Stomach (tissue), 9 donors: ENCODE measurements around the gene PP2D1. TPM values are rescaled to one million over a fixed set of nuclear protein-coding genes. Genes with fewer than 3 reads are reported as not detected.
"Not testable (repeated sequence)": the region's sequence is repeated elsewhere in the genome, so short reads cannot be mapped to it uniquely, and the experiment has no call there.

Source experiments
- DNase-seq, 2 donors: peaks; one replicate each; pipeline versions ENCODE4 v3.0.0 to v3.0.0-alpha.2; 2013 to 2019
- H3K27ac ChIP-seq, 5 donors: fragments of 200-600 bp in 4 of 5; sonication (generic) in 4 of 5; one replicate each; pipeline ENCODE4 v1.5.1; 2013 to 2019; ENCODE audit warnings: mild to moderate bottlenecking in 1 of 5, moderate library complexity in 1 of 5
- H3K27me3 ChIP-seq, 3 donors: fragments of 200-600 bp; sonication (generic); one replicate each; pipeline ENCODE4 v1.5.1; 2017 to 2019; ENCODE audit warnings: mixed run types in 1 of 3
- H3K36me3 ChIP-seq, 4 donors: fragments of 200-600 bp; sonication (generic); 1 replicate in 3 of 4; 2 replicates in 1 of 4; pipeline ENCODE4 v1.5.1; 2016 to 2019
- H3K4me1 ChIP-seq, 4 donors: fragments of 200-600 bp; sonication (generic); one replicate each; pipeline ENCODE4 v1.5.1; 2016 to 2019
- H3K4me3 ChIP-seq, 4 donors: fragments of 200-600 bp; sonication (generic) in 3 of 4; one replicate each; pipeline ENCODE4 v1.5.1; 2016 to 2019; ENCODE audit warnings: mild to moderate bottlenecking in 1 of 4
- H3K9me3 ChIP-seq, 4 donors: fragments of 200-600 bp; sonication (generic); one replicate each; pipeline ENCODE4 v1.5.1; 2016 to 2019
- EP300 ChIP-seq: sonication (generic); formaldehyde crosslinking; IDR thresholded peaks from one replicate; pipeline ENCODE4 v1.6.1; 2017; ENCODE audit warnings: antibody characterized with exemption
- POLR2A ChIP-seq, 4 donors: fragments of 450-650 bp; IDR thresholded peaks; one replicate each; pipeline ENCODE4 v1.6.1; 2016; ENCODE audit warnings: antibody characterized with exemption in 4 of 4, control low read depth in 2 of 4, mild to moderate bottlenecking in 1 of 4, moderate library complexity in 1 of 4
- POLR2AphosphoS5 ChIP-seq, 3 donors: sonication (generic); formaldehyde crosslinking; IDR thresholded peaks; one replicate each; pipeline ENCODE4 v1.6.1; 2016; ENCODE audit warnings: antibody characterized with exemption in 3 of 3
- WGBS, 5 donors: extraction: QIAGEN DNeasy Blood & Tissue Kit in 3 of 5; methylation state at CpG; one replicate each; pipeline versions ENCODE4 v1.1.5 to v1.1.7; 2013 to 2018; 5-methylcytosine and 5-hydroxymethylcytosine counted together
- intact Hi-C: fragments of 100-400 bp; cut with DNase I; formaldehyde crosslinking; loops from one replicate; pipeline ENCODE4 v1.15.1; 2023; ENCODE audit warnings: low total_unique reads
- polyA plus RNA-seq, 3 donors: library from polyadenylated mRNA; stranded (reverse); fragments of 200-250 nt; gene quantifications; one replicate each; pipeline ENCODE4 v1.2.3, GENCODE V29; 2013
- total RNA-seq, 5 donors: library from RNA; depleted of rRNA; stranded (reverse); fragments of >200 nt; gene quantifications; one replicate each; pipeline versions ENCODE4 v1.1.0 to v1.2.3, GENCODE V29; 2014 to 2016
- TF ChIP-seq, protein P1 (sequence below), 7 experiments: fragments of 450-650 bp in 4 of 7; fragments of 200-600 bp in 3 of 7; sonication (generic) in 3 of 7; IDR thresholded peaks; one replicate each; pipeline ENCODE4 v1.5.1; 2016 to 2019; ENCODE audit warnings: antibody characterized with exemption in 7 of 7, control low read depth in 2 of 7, mild to moderate bottlenecking in 1 of 7
- donor health status: healthy with polysubstance abuse.
- donor health status: Bipolar disorder and iron deficiency.
- donor health status: healthy.

Gene PP2D1
- total and polyA plus RNA-seq, 8 donors, result not detected

DNA sequence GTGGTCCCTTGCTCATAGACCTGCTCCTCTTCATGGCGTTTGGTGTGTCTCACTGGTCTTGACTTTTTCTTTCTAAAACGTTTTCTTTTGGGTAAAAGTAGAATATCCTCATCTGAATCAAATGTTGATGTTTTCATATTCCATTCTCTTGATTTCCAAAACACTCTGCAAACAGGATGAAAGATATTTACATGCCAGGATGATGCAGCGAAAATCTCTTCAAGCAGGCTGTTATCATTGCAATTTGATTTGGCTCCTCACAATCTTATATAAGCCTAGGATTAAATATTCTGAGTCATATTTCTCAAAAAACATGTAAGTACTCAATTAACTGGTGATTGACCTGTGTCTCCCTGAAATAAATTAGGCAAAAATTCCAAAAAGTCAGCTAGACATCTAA lies 10.1 kb downstream of the PP2D1 start:
- intact Hi-C loops, result no loop called here
- H3K27me3 ChIP-seq, result no peaks in the 10 kb centered on the region
- H3K9me3 ChIP-seq, result no peaks in the 10 kb centered on the region
- no peak overlapping the region for H3K27ac ChIP-seq
- 65 to 76% (median 71%) methylated on average over 3 of the region's 3 CpGs for WGBS, 5 donors
- H3K4me1 ChIP-seq, result no peaks in the 10 kb centered on the region
- no peaks in the 10 kb centered on the region for H3K36me3 ChIP-seq
- no peak for DNase-seq
- TF ChIP-seq, protein P1, sequence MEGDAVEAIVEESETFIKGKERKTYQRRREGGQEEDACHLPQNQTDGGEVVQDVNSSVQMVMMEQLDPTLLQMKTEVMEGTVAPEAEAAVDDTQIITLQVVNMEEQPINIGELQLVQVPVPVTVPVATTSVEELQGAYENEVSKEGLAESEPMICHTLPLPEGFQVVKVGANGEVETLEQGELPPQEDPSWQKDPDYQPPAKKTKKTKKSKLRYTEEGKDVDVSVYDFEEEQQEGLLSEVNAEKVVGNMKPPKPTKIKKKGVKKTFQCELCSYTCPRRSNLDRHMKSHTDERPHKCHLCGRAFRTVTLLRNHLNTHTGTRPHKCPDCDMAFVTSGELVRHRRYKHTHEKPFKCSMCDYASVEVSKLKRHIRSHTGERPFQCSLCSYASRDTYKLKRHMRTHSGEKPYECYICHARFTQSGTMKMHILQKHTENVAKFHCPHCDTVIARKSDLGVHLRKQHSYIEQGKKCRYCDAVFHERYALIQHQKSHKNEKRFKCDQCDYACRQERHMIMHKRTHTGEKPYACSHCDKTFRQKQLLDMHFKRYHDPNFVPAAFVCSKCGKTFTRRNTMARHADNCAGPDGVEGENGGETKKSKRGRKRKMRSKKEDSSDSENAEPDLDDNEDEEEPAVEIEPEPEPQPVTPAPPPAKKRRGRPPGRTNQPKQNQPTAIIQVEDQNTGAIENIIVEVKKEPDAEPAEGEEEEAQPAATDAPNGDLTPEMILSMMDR (IDR thresholded peaks at IDR 0.05), result no peak
- no peak for TF ChIP-seq POLR2AphosphoS5 (IDR thresholded peaks at IDR 0.05)
- no peak for TF ChIP-seq EP300
- no peak for TF ChIP-seq POLR2A (IDR thresholded peaks at IDR 0.05)
- H3K4me3 ChIP-seq, result no peak overlapping the region

DNA sequence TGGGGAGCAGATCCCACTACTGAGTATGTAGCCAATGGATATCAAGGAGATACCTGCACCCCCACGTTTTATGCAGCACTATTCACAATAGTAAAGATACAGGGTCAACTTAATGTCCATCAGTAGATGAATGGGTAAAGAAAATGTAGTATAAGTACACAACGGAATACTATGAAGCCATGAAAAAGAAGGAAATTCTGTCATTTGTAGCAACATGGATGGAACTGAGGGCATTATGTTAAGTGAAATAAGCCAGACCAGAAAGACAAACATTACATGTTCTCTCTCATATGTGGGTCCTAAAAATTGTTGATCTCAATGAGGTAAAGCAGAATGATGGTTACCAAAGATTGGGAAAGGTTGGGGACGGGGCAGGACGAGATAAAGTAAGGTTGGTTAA lies 14.6 kb downstream of the PP2D1 start:
- Histone ChIP-seq H3K27ac (no peak overlapping the region), H3K4me3 (no peak overlapping the region), H3K36me3 (no peaks in the 10 kb centered on the region), H3K27me3 (no peaks in the 10 kb centered on the region), H3K4me1 (no peaks in the 10 kb centered on the region), H3K9me3 (no peaks in the 10 kb centered on the region)
- no peak for TF ChIP-seq EP300
- TF ChIP-seq POLR2A (IDR thresholded peaks at IDR 0.05), result no peak
- no peak for TF ChIP-seq POLR2AphosphoS5 (IDR thresholded peaks at IDR 0.05)
- TF ChIP-seq, protein P1 (IDR thresholded peaks at IDR 0.05), result no peak
- no peak for DNase-seq
- 79 to 95% (median 89%) methylated on average over 4 of the region's 4 CpGs for whole genome bisulfite sequencing, 5 donors
- intact Hi-C loops, result no loop called here

DNA sequence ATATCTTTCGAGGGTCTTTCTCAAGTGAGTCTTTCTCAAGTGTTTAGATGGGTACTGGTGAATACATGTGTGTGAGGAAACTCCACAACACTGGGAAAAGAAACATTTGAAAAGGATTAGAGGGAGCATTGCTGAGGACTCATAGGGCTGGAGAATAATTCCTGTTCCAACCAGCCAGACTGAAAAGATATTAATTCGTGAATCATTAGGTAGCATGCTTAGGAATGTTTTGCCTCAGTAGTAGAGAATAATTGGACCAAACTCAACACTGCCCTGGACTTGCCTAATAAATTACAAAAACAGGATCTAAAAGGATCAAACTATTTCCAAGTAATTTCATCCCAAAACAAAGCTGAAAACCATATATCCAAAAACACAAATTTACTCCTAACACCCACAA lies 17.3 kb downstream of the PP2D1 start:
- no peaks in the 10 kb centered on the region for H3K36me3 ChIP-seq
- no peaks in the 10 kb centered on the region for H3K9me3 ChIP-seq
- no peak overlapping the region for H3K27ac ChIP-seq
- no peak overlapping the region for H3K4me3 ChIP-seq
- 81 to 93% (median 89%) methylated on average over 2 of the region's 2 CpGs for WGBS, 5 donors
- DNase-seq, result no peak
- H3K27me3 ChIP-seq, result no peaks in the 10 kb centered on the region
- intact Hi-C loops, result no loop called here
- TF ChIP-seq POLR2A (IDR thresholded peaks at IDR 0.05), result no peak
- H3K4me1 ChIP-seq, result no peaks in the 10 kb centered on the region

DNA sequence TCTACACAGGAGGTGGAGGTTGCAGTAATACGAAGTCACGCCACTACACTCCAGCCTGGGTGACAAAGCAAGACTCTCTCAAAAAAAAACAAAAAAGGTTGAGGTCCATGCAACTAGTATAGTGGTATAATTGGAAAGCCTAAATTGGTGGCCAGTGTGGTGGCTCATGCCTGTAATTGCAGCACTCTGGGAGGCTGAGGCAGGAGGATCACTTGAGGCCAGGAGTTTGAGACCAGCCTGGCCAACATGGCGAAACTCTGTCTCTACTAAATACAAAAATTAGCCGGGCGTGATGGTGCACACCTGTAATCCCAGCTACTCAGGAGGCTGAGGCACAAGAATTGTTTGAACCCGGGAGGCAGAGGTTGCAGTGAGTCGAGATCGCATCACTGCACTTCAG lies 23.2 kb downstream of the PP2D1 start:
- H3K27me3 ChIP-seq, H3K4me1 ChIP-seq, intact Hi-C loops, H3K9me3 ChIP-seq, DNase-seq, H3K27ac ChIP-seq, H3K4me3 ChIP-seq: not testable (repeated sequence)
- peaks cover 0 to 20% (median 17%) of the 10 kb centered on the region in 4 donors for H3K36me3 ChIP-seq
- WGBS, 5 donors, result 92 to 98% (median 96%) methylated on average over 8 of the region's 8 CpGs

DNA sequence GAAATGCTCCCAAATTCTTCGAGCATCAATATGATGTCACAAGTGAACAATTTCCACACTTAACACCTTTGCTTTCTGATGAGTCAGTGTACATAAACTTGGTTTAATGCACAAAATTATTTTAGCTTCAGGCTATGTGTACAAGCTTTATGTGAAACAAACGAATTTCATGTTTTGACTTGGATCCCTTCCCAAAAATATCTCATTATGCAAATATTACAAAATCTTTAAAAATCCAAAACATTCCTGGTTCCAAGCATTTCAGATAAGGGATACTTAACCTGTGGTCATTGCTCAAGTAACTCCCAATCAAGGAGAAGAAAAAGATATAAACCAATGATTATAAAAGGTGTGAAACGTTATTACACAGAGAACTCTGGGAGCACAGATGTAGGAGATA lies 40.0 kb downstream of the PP2D1 start:
- intact Hi-C loops, result no loop called here
- no peak for DNase-seq
- WGBS, 5 donors, result 37 to 52% (median 48%) methylated on average over 3 of the region's 3 CpGs
- TF ChIP-seq, protein P1 (IDR thresholded peaks at IDR 0.05), result no peak
- TF ChIP-seq POLR2AphosphoS5 (IDR thresholded peaks at IDR 0.05) (no peak), POLR2A (IDR thresholded peaks at IDR 0.05) (no peak), EP300 (no peak)
- peaks cover 20 to 40% (median 36%) of the 10 kb centered on the region in 4 donors for H3K36me3 ChIP-seq
- no peak overlapping the region for H3K4me3 ChIP-seq
- H3K4me1 ChIP-seq, result peaks cover 0 to 39% (median 17%) of the 10 kb centered on the region in 4 donors
- no peaks in the 10 kb centered on the region for H3K9me3 ChIP-seq
- H3K27me3 ChIP-seq, result no peaks in the 10 kb centered on the region
- H3K27ac ChIP-seq, result no peak overlapping the region
